Sigmoid colon (tissue), 4 donors: Measurements from ENCODE around the gene DCHS2.

ENCODE experiments used
- CTCF ChIP-seq, 4 experiments: fragments of 450-650 bp in 3 of 4; fragments of 200-600 bp in 1 of 4; IDR thresholded peaks; one replicate each; pipeline ENCODE4 v1.5.1; 2016 to 2019; ENCODE audit warnings: antibody characterized with exemption in 4 of 4, mild to moderate bottlenecking in 3 of 4, moderate library complexity in 2 of 4
- EP300 ChIP-seq, 4 donors: sonication (generic); formaldehyde crosslinking; IDR thresholded peaks; one replicate each; pipeline ENCODE4 v1.6.1; 2017; ENCODE audit warnings: antibody characterized with exemption in 4 of 4
- POLR2A ChIP-seq, 2 donors: fragments of 450-650 bp; IDR thresholded peaks; one replicate each; pipeline ENCODE4 v1.6.1; 2016; ENCODE audit warnings: antibody characterized with exemption in 2 of 2, mild to moderate bottlenecking in 2 of 2, moderate library complexity in 2 of 2

- TF ChIP-seq CTCF (IDR thresholded peaks at IDR 0.05) = no peak
- TF ChIP-seq POLR2A (IDR thresholded peaks at IDR 0.05) = no peak
- no peak for TF ChIP-seq EP300 (IDR thresholded peaks at IDR 0.05)
Measured at GRCh38 chr4:154317201-154317999, 174.2 kb downstream of the DCHS2 start.
